HepG2 (cell line): Measurements from ENCODE around the gene TCAP. TPM values are rescaled to one million over a fixed set of nuclear protein-coding genes. Genes with fewer than 3 reads are reported as not detected.
A peak's percentile ranks its signal among the peaks of the same experiment; 100 is the strongest.

Experiments
- AGO1 ChIP-seq: fragments of 200-400 bp; formaldehyde crosslinking; IDR thresholded peaks from 2 replicates; pipeline ENCODE4 v1.6.1; 2017; ENCODE audit warnings: mild to moderate bottlenecking, low read depth, low read length, moderate library complexity; ENCODE audit not compliant: poor library complexity, severe bottlenecking
- DMTF1 ChIP-seq: sonication (generic); formaldehyde crosslinking; IDR thresholded peaks from 2 replicates; pipeline ENCODE4 v1.4.0; 2020; ENCODE audit warnings: mild to moderate bottlenecking, missing genetic modification reagents
- GATAD1 ChIP-seq: IDR thresholded peaks from 2 replicates; pipeline ENCODE4 v1.6.1; 2016; ENCODE audit warnings: missing genetic modification reagents, missing compliant biosample characterization
- PAXIP1 ChIP-seq: sonication (generic); formaldehyde crosslinking; conservative IDR thresholded peaks from 2 replicates; pipeline ENCODE4 v1.4.0; 2020; ENCODE audit warnings: mild to moderate bottlenecking, missing genetic modification reagents, moderate library complexity
- TFDP1 ChIP-seq: IDR thresholded peaks from 2 replicates; pipeline ENCODE4 v1.6.1; 2016; ENCODE audit warnings: missing compliant biosample characterization, missing genetic modification reagents, borderline replicate concordance
- UBTF ChIP-seq: sonication (generic); formaldehyde crosslinking; IDR thresholded peaks from 2 replicates; pipeline ENCODE4 v1.4.0; 2020; ENCODE audit warnings: mild to moderate bottlenecking, missing genetic modification reagents
- ZKSCAN5 ChIP-seq: sonication (generic); formaldehyde crosslinking; IDR thresholded peaks from 2 replicates; pipeline ENCODE4 v1.5.1; 2020; ENCODE audit warnings: mild to moderate bottlenecking, missing genetic modification reagents
- ZNF3 ChIP-seq: IDR thresholded peaks from 2 replicates; pipeline ENCODE4 v1.7.0; 2017; ENCODE audit warnings: inconsistent platforms
- ZNF615 ChIP-seq: sonication (generic); formaldehyde crosslinking; IDR thresholded peaks from 2 replicates; pipeline ENCODE4 v1.5.0; 2020; ENCODE audit warnings: mild to moderate bottlenecking, missing genetic modification reagents, borderline replicate concordance
- ZNF746 ChIP-seq: sonication (generic); formaldehyde crosslinking; IDR thresholded peaks from 2 replicates; pipeline ENCODE4 v1.8.0; 2022; ENCODE audit warnings: mild to moderate bottlenecking, missing genetic modification reagents
- polyA plus RNA-seq, 8 experiments: library from polyadenylated mRNA; depleted of rRNA in 3 of 8; stranded (reverse) in 7 of 8; unstranded in 1 of 8; fragments of >200 nt; fragmentation: Illumina TruSeq in 4 of 8; extraction: Trizol in 4 of 8; gene quantifications; 2 replicates each; pipeline versions ENCODE4 v1.2.1 to v1.2.3, GENCODE V29; 2011 to 2016; ENCODE audit warnings: low read depth in 4 of 8, missing spikeins in 1 of 8, mixed read lengths in 1 of 8; ENCODE audit not compliant: insufficient read depth in 1 of 8
- total RNA-seq, 5 experiments: library from RNA; depleted of rRNA; stranded (reverse); fragments of >200 nt; fragmentation: Illumina TruSeq; extraction: Trizol; gene quantifications; 2 replicates each; pipeline ENCODE4 v1.2.3, GENCODE V29; 2016; ENCODE audit warnings: low read depth in 1 of 5

TCAP gene
- total and polyA plus RNA-seq, 2 of the 13 experiments (the other 11 are each of a cell fraction or from before 2014, with no cell fraction given), result 0.24 to 0.65 TPM

GRCh38 chr17:39702901-39703893, 38.0 kb downstream of the TCAP start (continued):
- TF ChIP-seq PAXIP1, result peak; percentile 95
- TF ChIP-seq ZNF615 (CRISPR knock-in tag), result no peak
- no peak for TF ChIP-seq AGO1
- no peak for TF ChIP-seq ZNF3 (CRISPR knock-in tag)
- peak; percentile 89 for TF ChIP-seq ZNF746
- 0 out of 2 replicates have a peak, but pooled peaks have one; percentile 8 for TF ChIP-seq TFDP1 (CRISPR knock-in tag)
- peak; percentile 84; the same call in 1 of the 2 replicates for TF ChIP-seq DMTF1 (CRISPR knock-in tag)
- no peak; the same call in 1 of the 2 replicates for TF ChIP-seq GATAD1 (CRISPR knock-in tag)
- TF ChIP-seq ZKSCAN5 (CRISPR knock-in tag), result no peak
- peak; percentile 57 for TF ChIP-seq UBTF (CRISPR knock-in tag)
